GM12874 (cell line): ENCODE results near the gene PXK.

ENCODE experiments used
- TF ChIP-seq, protein P1 (sequence below): IDR thresholded peaks from 2 replicates; pipeline ENCODE4 v1.5.1; 2011; ENCODE audit warnings: low read depth, mild to moderate bottlenecking, control low read depth, low read length, moderate library complexity; ENCODE audit not compliant: insufficient read depth

The PXK gene

DNA sequence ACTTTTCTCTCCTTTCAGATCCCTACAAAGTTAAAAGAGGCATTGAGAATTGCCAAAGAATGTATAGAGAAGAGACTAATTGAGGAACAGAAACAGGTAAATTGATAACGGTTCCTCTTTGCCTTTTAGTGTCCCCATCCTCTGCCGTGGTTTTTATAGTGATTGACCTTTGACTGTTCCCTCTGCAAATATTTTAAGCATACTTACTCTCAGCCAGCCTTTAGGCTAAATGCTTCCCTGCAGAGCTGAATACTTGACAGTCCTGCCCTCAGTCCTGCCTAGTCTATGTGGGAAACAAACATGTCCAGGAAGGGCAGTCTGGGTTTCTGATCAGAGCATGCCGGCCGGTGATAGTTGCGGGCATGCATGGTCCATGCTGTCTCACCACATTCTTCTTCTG is 76.2 kb downstream of the PXK start:
- TF ChIP-seq, protein P1, sequence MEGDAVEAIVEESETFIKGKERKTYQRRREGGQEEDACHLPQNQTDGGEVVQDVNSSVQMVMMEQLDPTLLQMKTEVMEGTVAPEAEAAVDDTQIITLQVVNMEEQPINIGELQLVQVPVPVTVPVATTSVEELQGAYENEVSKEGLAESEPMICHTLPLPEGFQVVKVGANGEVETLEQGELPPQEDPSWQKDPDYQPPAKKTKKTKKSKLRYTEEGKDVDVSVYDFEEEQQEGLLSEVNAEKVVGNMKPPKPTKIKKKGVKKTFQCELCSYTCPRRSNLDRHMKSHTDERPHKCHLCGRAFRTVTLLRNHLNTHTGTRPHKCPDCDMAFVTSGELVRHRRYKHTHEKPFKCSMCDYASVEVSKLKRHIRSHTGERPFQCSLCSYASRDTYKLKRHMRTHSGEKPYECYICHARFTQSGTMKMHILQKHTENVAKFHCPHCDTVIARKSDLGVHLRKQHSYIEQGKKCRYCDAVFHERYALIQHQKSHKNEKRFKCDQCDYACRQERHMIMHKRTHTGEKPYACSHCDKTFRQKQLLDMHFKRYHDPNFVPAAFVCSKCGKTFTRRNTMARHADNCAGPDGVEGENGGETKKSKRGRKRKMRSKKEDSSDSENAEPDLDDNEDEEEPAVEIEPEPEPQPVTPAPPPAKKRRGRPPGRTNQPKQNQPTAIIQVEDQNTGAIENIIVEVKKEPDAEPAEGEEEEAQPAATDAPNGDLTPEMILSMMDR = no peak

GRCh38 chr3:58409663-58410062 is 77.0 kb downstream of the PXK start:
- TF ChIP-seq, protein P1 = no peak

DNA sequence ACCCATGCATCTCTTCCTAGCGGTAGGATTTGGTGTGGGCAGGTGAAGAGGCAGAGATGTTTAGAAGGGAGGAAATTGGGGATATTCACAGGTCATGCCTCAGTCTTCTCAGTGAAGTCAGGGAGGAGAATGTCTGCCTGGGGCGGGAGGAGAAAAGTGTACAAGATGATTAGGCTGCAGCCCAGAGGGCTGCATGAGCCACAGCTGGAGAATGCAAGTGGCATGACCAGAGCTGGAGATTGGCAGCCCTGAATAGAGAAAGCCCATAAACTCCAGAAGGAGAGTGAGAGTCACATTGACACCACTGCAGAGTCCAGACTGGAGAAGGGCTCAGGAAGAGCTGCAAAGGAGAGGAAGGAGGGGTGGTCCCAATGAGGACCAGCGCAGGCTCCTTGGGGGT is 78.3 kb downstream of the PXK start:
- TF ChIP-seq, protein P1 = no peak

DNA sequence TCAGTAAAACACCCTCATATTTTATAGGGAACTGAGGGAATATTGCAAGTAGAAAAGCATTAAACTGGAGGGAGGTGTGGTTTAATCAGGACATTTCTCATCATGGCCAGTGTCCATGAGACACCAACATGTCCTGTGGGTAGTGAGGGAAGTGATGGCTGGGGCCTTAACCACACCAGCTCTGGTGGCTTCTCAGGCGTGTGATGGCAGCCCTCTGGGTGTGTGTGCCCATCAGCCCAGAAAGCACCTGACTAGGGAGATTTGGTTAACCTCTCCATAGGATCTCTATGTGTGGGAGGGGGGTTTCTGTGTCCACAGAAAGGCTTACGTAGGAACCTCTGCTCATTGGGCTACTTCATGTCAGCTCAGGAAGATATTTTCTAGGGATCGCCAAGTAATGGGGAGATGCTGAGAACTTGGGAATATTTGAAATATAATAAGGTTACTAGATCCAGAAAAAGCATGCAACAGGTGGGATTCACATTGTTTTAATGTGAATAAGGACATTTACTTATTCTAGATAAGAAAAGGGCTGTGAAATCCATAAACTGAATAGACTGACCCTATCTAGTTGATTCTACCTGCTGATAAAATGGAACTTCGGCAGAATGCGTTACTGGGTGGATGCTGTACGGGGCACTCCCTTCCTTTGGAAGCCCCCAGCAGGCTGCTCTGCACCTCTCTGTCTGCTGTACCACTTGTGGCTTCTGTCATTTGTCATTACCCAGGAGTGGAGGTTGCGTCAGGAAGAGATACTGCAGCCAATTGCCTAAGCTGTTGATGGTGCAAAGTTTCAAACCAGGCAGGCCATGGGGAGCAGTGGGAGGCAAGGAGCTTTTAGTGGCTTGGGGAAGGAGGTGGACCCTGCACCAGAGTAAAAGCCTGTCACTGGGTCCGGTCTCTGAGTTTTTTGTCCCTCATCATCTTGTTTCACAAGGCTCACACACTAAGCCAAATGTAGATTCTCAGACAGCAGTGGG is 79.4 kb downstream of the PXK start:
- TF ChIP-seq, protein P1 = no peak

- TF ChIP-seq, protein P1 = peak; percentile 41; the same call in 1 of the 2 replicates
Observed at GRCh38 chr3:58414538-58415197, 82.0 kb downstream of the PXK start.

GRCh38 chr3:58416191-58416590 is 83.5 kb downstream of the PXK start:
- TF ChIP-seq, protein P1 = no peak

DNA sequence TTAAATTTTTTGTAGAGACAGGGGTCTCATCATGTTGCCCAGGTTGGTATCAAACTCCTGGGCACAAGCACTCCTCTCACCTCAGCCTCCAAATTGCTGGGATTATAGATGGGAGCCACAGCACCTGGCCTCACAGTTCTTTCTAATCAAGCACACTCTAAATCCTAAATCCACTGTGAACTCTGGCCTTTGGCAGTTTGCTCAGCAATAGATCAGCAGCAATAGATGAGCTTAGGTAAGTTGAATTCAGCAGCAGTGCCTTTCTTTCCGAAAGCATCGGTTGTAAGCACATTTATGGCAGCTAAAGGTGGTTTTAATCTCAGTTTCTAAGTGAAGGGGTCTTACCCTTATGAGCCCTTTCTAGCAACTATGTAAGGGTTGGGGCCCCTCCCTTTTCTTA is 84.4 kb downstream of the PXK start:
- TF ChIP-seq, protein P1 = no peak
